GM12873 (cell line): ENCODE data around the gene MFN1.

Source experiments
- TF ChIP-seq, protein P1 (sequence below): IDR thresholded peaks from 2 replicates; pipeline ENCODE4 v1.5.1; 2012; ENCODE audit warnings: low read depth, mild to moderate bottlenecking, moderate library complexity, low read length, control low read depth; ENCODE audit not compliant: insufficient read depth; ENCODE audit errors: missing control alignments

Gene MFN1

DNA sequence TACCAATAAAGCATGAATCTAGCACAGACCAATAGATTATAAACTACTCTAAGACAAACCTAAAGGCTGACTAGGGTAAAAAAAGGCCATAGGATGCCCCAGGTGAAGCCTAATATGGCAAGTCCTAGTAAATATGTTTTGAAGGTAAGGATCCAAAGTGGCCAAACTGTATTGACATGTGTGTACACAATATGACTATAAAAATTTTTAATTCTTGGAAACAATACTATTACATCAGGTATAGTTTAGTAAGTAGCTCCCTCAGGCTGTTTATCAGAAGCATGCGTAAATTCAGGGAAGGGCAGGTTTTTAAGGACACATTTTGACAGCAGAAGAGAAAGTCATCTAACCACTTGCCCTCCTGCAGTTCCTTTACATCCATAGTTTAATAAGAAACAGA lies 84.9 kb downstream of the MFN1 start:
- TF ChIP-seq, protein P1, sequence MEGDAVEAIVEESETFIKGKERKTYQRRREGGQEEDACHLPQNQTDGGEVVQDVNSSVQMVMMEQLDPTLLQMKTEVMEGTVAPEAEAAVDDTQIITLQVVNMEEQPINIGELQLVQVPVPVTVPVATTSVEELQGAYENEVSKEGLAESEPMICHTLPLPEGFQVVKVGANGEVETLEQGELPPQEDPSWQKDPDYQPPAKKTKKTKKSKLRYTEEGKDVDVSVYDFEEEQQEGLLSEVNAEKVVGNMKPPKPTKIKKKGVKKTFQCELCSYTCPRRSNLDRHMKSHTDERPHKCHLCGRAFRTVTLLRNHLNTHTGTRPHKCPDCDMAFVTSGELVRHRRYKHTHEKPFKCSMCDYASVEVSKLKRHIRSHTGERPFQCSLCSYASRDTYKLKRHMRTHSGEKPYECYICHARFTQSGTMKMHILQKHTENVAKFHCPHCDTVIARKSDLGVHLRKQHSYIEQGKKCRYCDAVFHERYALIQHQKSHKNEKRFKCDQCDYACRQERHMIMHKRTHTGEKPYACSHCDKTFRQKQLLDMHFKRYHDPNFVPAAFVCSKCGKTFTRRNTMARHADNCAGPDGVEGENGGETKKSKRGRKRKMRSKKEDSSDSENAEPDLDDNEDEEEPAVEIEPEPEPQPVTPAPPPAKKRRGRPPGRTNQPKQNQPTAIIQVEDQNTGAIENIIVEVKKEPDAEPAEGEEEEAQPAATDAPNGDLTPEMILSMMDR = no peak

DNA sequence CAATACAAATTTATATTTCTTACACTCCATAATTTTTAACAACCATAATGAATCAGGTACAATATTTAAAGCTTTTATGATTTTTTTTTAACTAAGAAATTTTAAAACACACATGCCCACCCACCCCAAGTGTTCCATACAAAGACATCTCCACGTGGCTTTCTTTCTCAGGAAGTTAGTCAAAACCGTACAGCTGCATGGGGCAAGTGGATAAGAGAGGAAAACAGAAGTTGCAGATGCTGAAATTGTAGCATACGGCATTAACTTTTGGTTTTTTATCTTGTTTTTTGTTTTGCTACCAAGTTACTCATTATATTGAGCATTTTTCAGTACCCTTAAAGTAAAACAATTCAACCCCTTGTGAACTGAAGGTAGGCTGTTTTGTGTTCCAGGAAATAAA lies 89.0 kb downstream of the MFN1 start:
- TF ChIP-seq, protein P1 = no peak

DNA sequence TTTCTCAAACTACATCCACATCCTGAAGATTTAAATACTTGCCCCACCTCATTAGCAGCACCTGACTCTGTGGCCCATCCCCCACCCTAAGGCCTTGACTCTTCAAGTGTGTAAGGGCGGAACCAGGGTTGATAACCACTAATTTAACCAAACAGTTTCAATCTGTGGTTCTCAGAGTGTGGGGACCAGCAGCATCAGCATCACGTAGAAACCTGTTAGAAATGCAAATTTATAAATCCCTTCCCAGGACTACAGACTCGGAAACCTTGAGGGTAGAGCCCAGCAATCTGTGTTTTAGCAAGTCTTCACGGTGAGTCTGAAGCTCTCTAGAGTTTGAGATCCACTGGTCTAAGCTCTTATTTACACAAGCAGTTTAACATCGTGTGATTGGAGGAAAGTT lies 91.3 kb downstream of the MFN1 start:
- TF ChIP-seq, protein P1 = no peak
